Keratinocyte (primary cell): ENCODE measurements around the gene TRAPPC10. TPM values are rescaled to one million over a fixed set of nuclear protein-coding genes. Genes with fewer than 3 reads are reported as not detected.

Experiments
- DNase-seq: peaks from one replicate; pipeline ENCODE4 v3.0.0-alpha.2; 2011; ENCODE audit warnings: low read depth, missing footprints, low spot score
- FAIRE-seq: peaks from 2 replicates; lab custom pipeline; 2011; peaks lifted over from hg19 to GRCh38; lab: Jason Lieb, UNC
- H2AFZ ChIP-seq: 2 replicates; pipeline ENCODE4 v1.6.0; 2012; ENCODE audit warnings: low read length, control low read depth, inconsistent platforms; ENCODE audit not compliant: control insufficient read depth
- H3K27ac ChIP-seq: 2 replicates; pipeline ENCODE4 v1.5.1; 2011; ENCODE audit warnings: low read length; ENCODE audit not compliant: control insufficient read depth, insufficient read depth
- H3K27me3 ChIP-seq: 3 replicates; pipeline ENCODE4 v1.6.0; 2011; ENCODE audit warnings: low read length; ENCODE audit not compliant: control insufficient read depth, insufficient read depth; ENCODE audit errors: extremely low read depth
- H3K36me3 ChIP-seq, 2 experiments: 2 replicates in 1 of 2; 3 replicates in 1 of 2; pipeline ENCODE4 v1.5.1; 2011; ENCODE audit warnings: low read length in 2 of 2, mild to moderate bottlenecking in 1 of 2; ENCODE audit not compliant: control insufficient read depth in 2 of 2, insufficient read depth in 2 of 2; ENCODE audit errors: extremely low read depth in 1 of 2
- H3K4me1 ChIP-seq: 3 replicates; pipeline ENCODE4 v1.5.1; 2011; ENCODE audit warnings: low read length; ENCODE audit not compliant: control insufficient read depth, insufficient read depth; ENCODE audit errors: extremely low read depth
- H3K4me2 ChIP-seq: 3 replicates; pipeline ENCODE4 v1.6.0; 2011; ENCODE audit warnings: low read depth, low read length; ENCODE audit not compliant: control insufficient read depth, insufficient read depth; ENCODE audit errors: extremely low read depth
- H3K4me3 ChIP-seq, 3 experiments: fragments of 200-600 bp in 1 of 3; sonication (generic) in 1 of 3; 2 replicates in 2 of 3; 3 replicates in 1 of 3; pipeline ENCODE4 v1.5.1; 2011 to 2016; ENCODE audit warnings: low read length in 3 of 3, mild to moderate bottlenecking in 3 of 3, control low read depth in 2 of 3, inconsistent platforms in 1 of 3, low read depth in 1 of 3, mixed read lengths in 1 of 3, mixed run types in 1 of 3, moderate library complexity in 1 of 3; ENCODE audit not compliant: control insufficient read depth in 2 of 3, insufficient read depth in 2 of 3; ENCODE audit errors: extremely low read depth in 1 of 3
- H3K79me2 ChIP-seq: 2 replicates; pipeline ENCODE4 v1.6.0; 2012; ENCODE audit warnings: low read length; ENCODE audit not compliant: control insufficient read depth, insufficient read depth
- H3K9ac ChIP-seq: 3 replicates; pipeline ENCODE4 v1.6.0; 2011; ENCODE audit warnings: low read length; ENCODE audit not compliant: control insufficient read depth, insufficient read depth; ENCODE audit errors: extremely low read depth
- H3K9me1 ChIP-seq: 3 replicates; pipeline ENCODE4 v1.6.0; 2011; ENCODE audit warnings: low read length; ENCODE audit not compliant: control insufficient read depth, insufficient read depth; ENCODE audit errors: extremely low read depth
- H3K9me3 ChIP-seq: 2 replicates; pipeline ENCODE4 v1.5.1; 2012; ENCODE audit warnings: low read depth, low read length; ENCODE audit not compliant: control insufficient read depth
- H4K20me1 ChIP-seq: 3 replicates; pipeline ENCODE4 v1.6.0; 2011; ENCODE audit warnings: low read length; ENCODE audit not compliant: control insufficient read depth, insufficient read depth; ENCODE audit errors: extremely low read depth
- CTCF ChIP-seq, 3 experiments: IDR thresholded peaks in 1 of 3; conservative IDR thresholded peaks in 1 of 3; optimal IDR thresholded peaks in 1 of 3; 2 replicates in 2 of 3; 3 replicates in 1 of 3; pipeline versions ENCODE3 to v1.5.1; 2011; ENCODE audit warnings: low read length in 3 of 3, mild to moderate bottlenecking in 3 of 3, moderate library complexity in 2 of 3, control low read depth in 1 of 3, inconsistent platforms in 1 of 3; ENCODE audit not compliant: insufficient read depth in 2 of 3; ENCODE audit errors: extremely low read depth in 1 of 3
- EZH2 ChIP-seq: IDR thresholded peaks from one replicate; pipeline ENCODE4 v1.6.1; 2012; ENCODE audit warnings: inconsistent platforms, mild to moderate bottlenecking, low read length, moderate library complexity
- dilution Hi-C: fragments of 300-500 bp; cut with MboI; formaldehyde crosslinking; loops from one replicate; pipeline ENCODE4 v1.7.0; 2020; ENCODE audit warnings: low sequenced_read_pairs; ENCODE audit not compliant: extremely low pct_ligation_motif_present
- polyA plus RNA-seq, 5 experiments: library from polyadenylated mRNA; depleted of rRNA in 3 of 5; stranded (reverse) in 3 of 5; stranded (forward) in 1 of 5; unstranded in 1 of 5; fragments of >200 nt; gene quantifications; 1 replicate in 1 of 5; 2 replicates in 3 of 5; 3 replicates in 1 of 5; pipeline versions ENCODE4 v1.2.1 to v1.2.3, GENCODE V29; 2011 to 2012; ENCODE audit warnings: missing spikeins in 2 of 5, low read depth in 1 of 5, low replicate concordance in 1 of 5

The TRAPPC10 gene
- polyA plus RNA-seq, 1 donor (not counting 4 experiments of a cell fraction or from before 2014, with no cell fraction given): 21.6 TPM

GRCh38 chr21:44067011-44067839 lies 55.1 kb downstream of the TRAPPC10 start:
- no peaks in the 10 kb centered on the region for H3K9me3 ChIP-seq
- no peak for FAIRE-seq
- H3K4me1 ChIP-seq: no peaks in the 10 kb centered on the region
- no peak overlapping the region for H3K4me2 ChIP-seq
- H3K79me2 ChIP-seq: peaks cover 7% of the 10 kb centered on the region
- TF ChIP-seq CTCF (optimal IDR thresholded peaks at IDR 0.05 in 1 of 3, IDR thresholded peaks at IDR 0.05 in 1 of 3, conservative IDR thresholded peaks at IDR 0.05 in 1 of 3; ENCODE audit: extremely low read depth in 1 of 3, insufficient read depth in 2 of 3, low read length in 3 of 3) (no peak), EZH2 (no peak)
- no peak overlapping the region for H3K27ac ChIP-seq
- H2AFZ ChIP-seq: no peak overlapping the region
- dilution Hi-C loops: no loop called here
- no peaks in the 10 kb centered on the region for H4K20me1 ChIP-seq
- H3K4me3 ChIP-seq: no peak overlapping the region
- H3K9me1 ChIP-seq: no peaks in the 10 kb centered on the region
- no peaks in the 10 kb centered on the region for H3K27me3 ChIP-seq
- no peak for DNase-seq
- no peak overlapping the region for H3K9ac ChIP-seq
- peaks cover 29 to 40% of the 10 kb centered on the region in 2 experiments for H3K36me3 ChIP-seq

GRCh38 chr21:44070391-44070790 lies 58.3 kb downstream of the TRAPPC10 start:
- no peaks in the 10 kb centered on the region for H3K27me3 ChIP-seq
- H4K20me1 ChIP-seq: no peaks in the 10 kb centered on the region
- FAIRE-seq: no peak
- H3K9me1 ChIP-seq: no peaks in the 10 kb centered on the region
- H3K4me2 ChIP-seq: no peak overlapping the region
- dilution Hi-C loops: no loop called here
- no peaks in the 10 kb centered on the region for H3K4me1 ChIP-seq
- H3K9me3 ChIP-seq: no peaks in the 10 kb centered on the region
- no peak overlapping the region for H2AFZ ChIP-seq
- no peak overlapping the region for H3K4me3 ChIP-seq
- no peak overlapping the region for H3K9ac ChIP-seq
- no peak overlapping the region for H3K27ac ChIP-seq
- DNase-seq: no peak
- peaks cover 7% of the 10 kb centered on the region for H3K79me2 ChIP-seq
- H3K36me3 ChIP-seq: peaks cover 14 to 33% of the 10 kb centered on the region in 2 experiments
- TF ChIP-seq EZH2 (no peak), CTCF (optimal IDR thresholded peaks at IDR 0.05 in 1 of 3, IDR thresholded peaks at IDR 0.05 in 1 of 3, conservative IDR thresholded peaks at IDR 0.05 in 1 of 3; ENCODE audit: extremely low read depth in 1 of 3, insufficient read depth in 2 of 3, low read length in 3 of 3) (no peak)
